Inflammatory macrophage treated with lipopolysaccharide for 1 hour (primary cell): ENCODE data around the gene PTGS1.
"Not testable (repeated sequence)": the region's sequence is repeated elsewhere in the genome, so short reads cannot be mapped to it uniquely, and the experiment has no call there.

Experiments used
- DNase-seq, 2 donors: peaks; one replicate each; pipeline ENCODE4 v3.0.0-alpha.2; 2020 to 2022

PTGS1 gene

GRCh38 chr9:122401896-122402295, 31.1 kb downstream of the PTGS1 start:
- DNase-seq, result peak in 1 of 2 donors; percentile 12

GRCh38 chr9:122402403-122402871, 31.6 kb downstream of the PTGS1 start:
- peak; percentile 81 to 82 for DNase-seq

- no peak for DNase-seq
These were observed 32.0 kb downstream of the PTGS1 start for GRCh38 chr9:122402874-122403273.

- peak; percentile 42 to 46 for DNase-seq
These were observed 32.7 kb downstream of the PTGS1 start for GRCh38 chr9:122403381-122404000.

GRCh38 chr9:122405304-122406069, 34.7 kb downstream of the PTGS1 start:
- DNase-seq, result not testable (repeated sequence)

- no peak for DNase-seq
These were observed 35.5 kb downstream of the PTGS1 start for GRCh38 chr9:122406070-122406890.

GRCh38 chr9:122414108-122414507, 43.3 kb downstream of the PTGS1 start:
- not testable (repeated sequence) for DNase-seq

GRCh38 chr9:122418016-122418415, 47.2 kb downstream of the PTGS1 start:
- no peak for DNase-seq

- DNase-seq, result no peak
These were observed 49.5 kb downstream of the PTGS1 start for GRCh38 chr9:122420315-122420714.

GRCh38 chr9:122425087-122425486, 54.3 kb downstream of the PTGS1 start:
- DNase-seq, result no peak

GRCh38 chr9:122426723-122427122, 55.9 kb downstream of the PTGS1 start:
- no peak for DNase-seq

- DNase-seq, result no peak
These were observed 71.7 kb downstream of the PTGS1 start for GRCh38 chr9:122442568-122442967.

GRCh38 chr9:122444041-122444733, 73.4 kb downstream of the PTGS1 start:
- no peak for DNase-seq
